Measurements from ENCODE around the gene BIRC2.

BIRC2 gene

GRCh38 chr11:102399189-102399588 is 52.2 kb downstream of the BIRC2 start:
- no peak for DNase-seq

DNA sequence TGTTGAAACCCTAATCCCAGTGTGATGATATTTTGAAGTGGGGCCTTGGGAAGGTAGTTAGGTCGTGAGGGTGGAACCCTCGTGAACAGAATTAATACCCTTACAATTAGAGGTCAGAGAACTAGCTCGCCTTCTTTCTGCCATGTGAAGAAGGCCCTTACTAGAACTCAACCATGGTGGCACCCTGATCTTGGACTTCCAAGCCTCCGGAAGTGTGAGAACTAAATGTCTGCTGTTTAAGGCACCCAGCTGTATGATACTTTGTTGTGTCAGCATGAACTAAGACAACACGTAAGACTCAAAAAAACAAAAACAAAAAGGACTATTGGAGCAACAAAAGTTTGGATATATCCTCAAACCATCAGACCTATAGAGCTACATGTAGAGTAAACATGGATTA is 53.6 kb downstream of the BIRC2 start:
- DNase-seq: no peak

- no peak for DNase-seq
Observed at GRCh38 chr11:102401905-102402304, 54.9 kb downstream of the BIRC2 start.

- no peak for DNase-seq
Observed at GRCh38 chr11:102402548-102402947, 55.5 kb downstream of the BIRC2 start.

GRCh38 chr11:102405501-102405900 is 58.5 kb downstream of the BIRC2 start:
- no peak for DNase-seq

DNA sequence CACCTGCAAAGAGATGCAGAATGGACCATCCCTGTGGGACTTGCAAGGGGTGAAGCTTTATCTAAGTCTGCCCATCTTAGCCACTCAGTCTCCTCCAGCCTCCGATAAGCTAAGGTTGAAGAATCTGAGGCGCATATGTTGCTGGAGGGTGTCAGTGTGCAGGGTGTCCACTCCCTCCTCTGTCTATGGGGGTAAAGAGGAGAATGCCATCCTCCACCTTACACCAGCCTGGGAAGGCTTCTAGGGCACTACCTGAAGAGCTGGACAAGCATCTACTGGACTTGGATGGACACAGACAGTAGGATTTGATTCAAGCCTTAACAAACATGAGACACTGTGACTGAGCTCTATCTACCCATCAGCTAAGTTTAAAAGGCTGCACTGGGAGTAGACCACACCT is 59.1 kb downstream of the BIRC2 start:
- DNase-seq: no peak

DNA sequence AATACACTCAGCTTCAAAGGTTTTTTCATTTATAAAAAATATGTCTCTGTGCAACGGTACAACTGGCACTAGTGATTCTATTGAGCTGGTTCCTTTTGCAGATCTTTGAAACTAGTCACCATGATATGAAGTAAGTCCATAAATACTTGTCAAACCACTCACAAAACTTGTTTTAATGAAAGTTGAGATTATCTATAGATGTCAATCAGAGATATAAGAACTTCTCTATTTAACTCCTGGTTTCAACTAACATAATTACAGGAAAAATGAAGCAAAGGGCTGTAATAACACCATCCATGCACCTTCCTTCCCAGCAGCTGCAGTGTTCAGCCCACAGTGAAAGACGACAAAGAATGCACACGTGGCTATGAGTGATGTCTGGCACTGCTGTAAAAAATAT is 60.9 kb downstream of the BIRC2 start:
- no peak for DNase-seq

GRCh38 chr11:102408339-102408738 is 61.3 kb downstream of the BIRC2 start:
- no peak for DNase-seq

DNA sequence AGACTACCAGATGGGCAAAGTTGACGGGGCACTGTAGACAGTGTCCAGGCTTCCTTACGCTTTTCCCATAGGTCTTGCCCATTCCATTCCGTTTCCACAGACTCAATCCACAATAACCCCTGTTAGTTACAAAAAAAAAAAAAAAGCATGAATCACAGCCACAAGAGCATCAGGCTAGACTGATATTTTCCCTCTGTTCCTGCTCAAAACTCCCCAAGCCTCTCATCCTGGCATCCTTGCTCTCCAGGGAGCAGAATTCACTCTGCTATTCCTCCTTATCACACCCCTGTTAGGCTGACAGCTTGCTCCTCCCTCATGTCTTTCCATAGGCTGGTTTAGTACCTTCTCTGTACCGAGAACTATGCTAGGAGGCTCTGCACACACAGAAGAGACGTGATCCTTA is 63.4 kb downstream of the BIRC2 start:
- no peak for DNase-seq

- DNase-seq: no peak
Observed at GRCh38 chr11:102411142-102411541, 64.1 kb downstream of the BIRC2 start.

GRCh38 chr11:102413497-102413896 is 66.5 kb downstream of the BIRC2 start:
- DNase-seq: no peak

DNA sequence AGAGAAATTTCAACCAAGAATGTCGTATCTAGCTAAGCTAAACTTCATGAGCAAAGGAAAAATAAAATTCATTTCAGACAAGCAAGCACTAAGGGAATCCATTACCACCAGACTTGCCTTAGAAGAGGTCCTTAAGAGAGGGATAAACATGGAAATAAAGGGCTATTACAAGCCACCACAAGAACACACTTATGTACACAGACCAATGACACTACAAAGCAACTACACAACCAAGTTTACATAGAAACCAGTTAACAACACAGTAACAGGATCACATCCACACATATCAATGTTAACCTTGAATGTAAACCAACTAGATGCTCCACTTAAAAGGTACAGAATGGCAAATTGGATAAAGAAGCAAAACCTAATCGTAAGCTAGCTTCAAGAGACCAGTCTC is 67.5 kb downstream of the BIRC2 start:
- DNase-seq: no peak

- no peak for DNase-seq
Observed at GRCh38 chr11:102415304-102415916, 68.4 kb downstream of the BIRC2 start.

DNA sequence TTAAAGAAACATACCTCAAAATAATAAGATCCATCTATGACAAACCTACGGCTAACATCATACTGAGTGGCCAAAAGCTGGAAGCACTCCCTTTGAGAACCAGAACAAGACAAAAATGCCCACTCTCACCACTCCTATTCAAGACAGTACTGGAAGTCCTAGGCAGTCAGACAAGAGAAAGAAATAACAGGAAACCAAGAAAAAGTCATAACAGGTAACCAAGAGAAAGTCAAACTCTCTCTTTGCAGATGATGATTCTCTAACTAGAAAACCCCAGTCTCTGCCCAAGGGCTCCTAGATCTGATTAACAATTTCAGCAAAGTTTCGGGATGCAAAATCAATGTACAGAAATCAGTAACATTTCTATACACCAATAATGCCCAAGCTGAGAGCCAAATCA is 70.0 kb downstream of the BIRC2 start:
- no peak for DNase-seq

DNA sequence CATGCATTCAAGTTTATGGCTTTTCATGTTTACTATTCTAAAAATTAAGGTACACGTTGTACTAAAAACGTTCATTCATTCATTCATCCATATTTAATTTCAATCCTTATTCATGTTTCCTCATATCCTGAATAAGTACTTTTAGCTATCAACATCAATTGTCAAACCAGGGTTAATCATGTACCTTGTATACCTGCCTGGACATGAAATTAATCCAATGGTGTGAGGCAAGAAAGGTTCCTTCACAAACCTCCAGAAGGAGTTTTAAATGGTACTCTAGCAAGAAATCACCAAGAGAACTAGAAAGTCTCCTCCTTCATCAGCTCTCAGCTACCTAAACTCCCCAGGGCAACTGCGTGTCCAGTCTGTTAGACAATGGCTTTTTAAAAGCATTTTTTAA is 72.2 kb downstream of the BIRC2 start:
- DNase-seq: no peak

DNA sequence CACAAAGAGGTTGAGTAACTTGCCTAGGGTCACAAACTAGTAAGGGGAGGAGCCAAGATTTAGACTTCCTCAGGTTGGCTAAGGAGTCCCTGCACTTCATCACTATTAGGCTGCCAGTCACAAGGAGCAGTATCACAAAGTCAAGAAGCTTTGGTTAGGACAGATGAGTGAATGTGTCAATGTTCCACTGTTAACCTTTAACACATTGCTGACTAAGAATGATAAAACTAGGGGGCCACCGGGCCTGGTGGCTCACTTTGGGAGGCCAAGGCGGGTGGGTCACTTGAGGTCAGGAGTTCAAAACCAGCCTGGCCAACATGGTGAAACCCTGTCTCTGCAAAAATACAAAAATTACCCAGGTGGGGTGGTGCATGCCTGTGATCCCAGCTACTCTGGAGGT is 73.5 kb downstream of the BIRC2 start:
- DNase-seq: no peak

GRCh38 chr11:102421261-102421660 is 74.2 kb downstream of the BIRC2 start:
- DNase-seq: peak in 4 of 51 donors; percentile 11 to 56 (median 31)

DNA sequence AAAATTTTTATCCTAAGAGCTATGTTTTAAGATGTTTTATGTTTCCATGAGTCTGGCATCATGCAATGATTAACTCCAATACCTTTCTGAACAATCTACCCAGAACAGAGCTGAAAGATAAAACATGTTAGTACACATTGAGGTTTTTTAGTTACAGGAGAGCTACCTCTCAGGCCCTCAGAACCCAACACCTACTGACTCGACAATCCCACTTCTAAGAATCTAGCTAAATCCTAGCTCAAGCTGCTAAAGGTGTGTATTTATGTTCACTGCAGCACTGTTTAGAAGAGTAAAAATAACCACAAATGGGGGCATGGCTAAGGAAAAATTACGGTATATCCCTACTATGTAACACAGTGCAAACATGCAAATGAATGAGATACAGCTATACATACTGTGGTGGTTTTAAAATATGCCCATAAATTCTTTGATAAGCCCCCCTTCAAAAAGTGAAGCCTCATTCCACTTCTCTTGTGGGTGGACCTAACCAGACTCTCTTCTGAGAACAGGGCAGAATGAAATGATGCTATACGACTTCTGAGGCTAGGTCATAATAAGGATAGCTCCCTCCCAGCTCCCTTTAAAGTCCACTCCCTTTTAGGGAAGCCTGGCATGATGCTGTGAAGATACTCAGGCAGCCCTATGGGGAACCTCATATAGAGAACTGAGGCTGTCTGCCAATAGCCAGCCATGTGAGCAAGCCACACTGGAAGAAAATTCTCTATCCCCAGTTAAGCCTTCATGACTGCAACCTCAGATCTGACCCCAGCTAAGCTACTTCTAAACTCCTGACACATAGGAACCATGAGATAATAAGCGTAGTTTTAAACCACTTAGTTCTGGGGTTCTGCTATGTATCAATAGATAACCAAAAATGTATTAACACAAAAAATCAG is 76.1 kb downstream of the BIRC2 start:
- DNase-seq: peak in 4 of 51 donors; percentile 9 to 43 (median 27)

DNA sequence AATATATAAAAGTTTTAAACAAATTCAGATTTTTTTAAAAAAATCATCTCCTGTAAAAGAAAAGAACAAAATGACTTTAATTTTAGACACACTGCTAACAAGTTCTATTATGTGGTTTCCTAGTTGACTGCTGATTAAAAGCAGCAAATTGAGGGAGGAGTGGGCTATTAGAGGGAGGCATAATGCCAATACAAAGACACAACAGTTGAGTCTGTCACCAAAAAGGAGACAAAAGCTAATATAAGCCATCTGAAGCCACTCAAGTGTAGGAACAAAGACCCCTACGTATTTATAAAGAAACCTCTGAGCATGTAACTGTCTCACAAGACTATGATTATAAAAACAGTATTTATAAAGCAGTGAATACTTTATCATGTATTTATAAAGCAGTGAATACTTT is 76.9 kb downstream of the BIRC2 start:
- no peak for DNase-seq

- DNase-seq: no peak
Observed at GRCh38 chr11:102426000-102426399, 79.0 kb downstream of the BIRC2 start.

- peak in 1 of 51 donors; percentile 33 for DNase-seq
Observed at GRCh38 chr11:102426570-102426969, 79.6 kb downstream of the BIRC2 start.

GRCh38 chr11:102427068-102427467 is 80.1 kb downstream of the BIRC2 start:
- DNase-seq: peak in 1 of 51 donors; percentile 59

Measured in hypothalamus (tissue), 51 donors.